Measurements from ENCODE around the gene ARG2.

ARG2 gene

DNA sequence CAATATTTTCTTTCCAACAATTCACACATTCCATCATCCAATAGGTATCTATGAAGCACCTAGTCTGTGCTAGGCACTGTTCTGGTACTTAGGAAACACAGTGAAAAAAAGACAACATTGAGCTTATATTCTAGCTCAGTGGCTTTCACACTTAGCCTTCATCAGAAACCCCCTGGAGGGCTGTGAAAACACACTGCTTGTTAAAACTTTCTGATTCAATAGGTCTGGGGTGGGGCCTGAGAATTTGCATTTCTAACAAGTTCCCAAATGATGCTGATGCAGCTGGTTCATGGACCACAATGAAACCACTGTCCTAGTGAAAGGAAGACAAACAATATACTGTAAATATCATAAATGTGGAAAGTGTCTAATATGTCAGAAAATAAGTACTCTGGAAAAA lies 48.8 kb downstream of the ARG2 start:
- Mint-ChIP-seq H3K27me3 (ENCODE audit: low read depth) (no peaks in the 10 kb centered on the region), H3K36me3 (ENCODE audit: low read depth) (peaks cover 1% of the 10 kb centered on the region), H3K4me3 (no peak overlapping the region), H3K4me1 (ENCODE audit: low read depth) (peaks cover 42% of the 10 kb centered on the region), H3K27ac (no peak overlapping the region), H3K9me3 (no peaks in the 10 kb centered on the region)
- DNase-seq (ENCODE audit: low spot score): no peak

DNA sequence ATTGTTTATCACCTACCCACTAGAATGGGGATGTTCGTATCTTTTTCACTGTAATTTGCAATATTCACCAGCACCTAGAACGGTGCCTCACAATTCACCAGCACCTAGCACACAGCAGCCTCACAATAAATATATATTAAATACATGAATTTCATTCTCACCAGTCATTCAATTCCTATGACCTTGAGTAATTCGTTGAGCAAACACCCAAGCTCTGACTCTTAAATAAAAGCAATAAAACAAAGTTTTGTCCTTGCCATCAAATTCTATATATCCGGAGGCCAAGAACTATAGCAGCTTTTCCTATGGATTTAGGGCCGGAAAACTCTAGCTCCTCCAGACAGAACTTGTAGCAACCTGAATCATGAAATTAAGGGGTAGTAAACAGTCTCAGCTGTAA lies 53.7 kb downstream of the ARG2 start:
- DNase-seq (ENCODE audit: low spot score): no peak
- Mint-ChIP-seq H3K36me3 (ENCODE audit: low read depth) (peaks cover 23% of the 10 kb centered on the region), H3K9me3 (no peaks in the 10 kb centered on the region), H3K27me3 (ENCODE audit: low read depth) (no peaks in the 10 kb centered on the region), H3K27ac (no peak overlapping the region), H3K4me1 (ENCODE audit: low read depth) (peaks cover 35% of the 10 kb centered on the region), H3K4me3 (peak overlapping the region; percentile 89)

DNA sequence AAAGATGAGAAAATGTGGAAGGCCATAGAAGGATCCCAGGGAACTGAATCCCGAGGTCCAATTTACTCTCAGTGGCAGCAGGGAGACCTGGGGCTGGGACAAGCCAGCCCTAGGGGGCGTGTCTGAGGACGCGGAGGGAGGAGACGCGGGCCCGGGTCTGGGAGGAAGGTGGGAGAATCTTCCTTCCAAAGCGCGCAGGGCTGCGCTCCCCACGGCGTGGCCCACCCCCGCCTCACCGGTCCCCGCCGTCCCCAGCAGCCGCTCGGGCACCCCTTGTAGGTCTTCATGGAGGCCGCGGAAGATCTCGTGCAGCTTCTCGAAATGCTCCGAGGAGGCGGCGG lies 54.4 kb downstream of the ARG2 start:
- H3K9me3 Mint-ChIP-seq: no peaks in the 10 kb centered on the region
- H3K27ac Mint-ChIP-seq: peak overlapping the region; percentile 82
- H3K36me3 Mint-ChIP-seq (ENCODE audit: low read depth): peaks cover 26% of the 10 kb centered on the region
- H3K4me3 Mint-ChIP-seq: peak overlapping the region; percentile 89
- H3K4me1 Mint-ChIP-seq (ENCODE audit: low read depth): peaks cover 36% of the 10 kb centered on the region
- DNase-seq (ENCODE audit: low spot score): peak; percentile 63
- H3K27me3 Mint-ChIP-seq (ENCODE audit: low read depth): no peaks in the 10 kb centered on the region

DNA sequence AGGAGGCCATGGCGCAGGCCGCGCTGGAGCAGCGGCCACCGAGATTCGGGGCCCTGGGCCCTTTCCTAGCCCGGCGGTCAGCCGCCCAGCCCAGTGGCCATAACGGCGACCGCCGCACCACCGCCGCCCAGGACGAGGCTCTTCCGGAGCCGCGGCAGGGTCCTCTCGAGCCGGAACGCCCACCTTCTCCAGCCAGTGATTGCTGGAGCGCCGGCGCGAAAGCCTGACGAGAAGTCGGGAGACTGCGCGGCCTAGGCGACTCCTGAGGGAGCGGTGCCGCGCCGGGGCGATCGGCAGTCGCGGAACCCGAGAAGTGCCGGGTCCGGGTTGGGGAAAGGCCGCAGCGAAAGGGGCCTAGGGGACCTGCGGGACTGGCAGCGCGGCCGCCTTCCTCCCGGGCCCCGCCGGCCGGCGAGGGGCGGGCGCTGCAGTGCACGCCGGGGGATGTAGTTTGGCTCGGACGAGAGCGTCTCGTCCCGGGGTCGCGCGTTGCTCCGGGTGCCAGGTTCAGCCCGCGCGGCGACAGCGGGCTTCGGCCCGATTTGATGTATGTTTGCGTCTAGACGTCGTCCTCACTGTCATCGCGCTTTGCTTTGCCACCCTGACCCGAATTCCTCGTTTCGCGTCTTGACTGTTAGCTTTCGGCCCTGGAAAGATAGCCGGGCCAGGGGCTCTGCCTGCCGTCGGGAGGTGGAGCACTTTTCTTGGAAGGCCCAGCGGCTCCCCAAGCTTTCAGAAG lies 54.9 kb downstream of the ARG2 start, which contains the start of gene VTI1B:
TSS of gene VTI1B (minus strand) at position 153 of the 739 bp plus-strand sequence. CDS start at position 10, 143 bp downstream.
- Mint-ChIP-seq H3K27me3 (ENCODE audit: low read depth) (no peaks in the 10 kb centered on the region), H3K4me3 (peak within 1 kb of the TSS; percentile 89), H3K27ac (peak within 1 kb of the TSS; percentile 86), H3K9me3 (no peaks in the 10 kb centered on the region), H3K36me3 (ENCODE audit: low read depth) (peaks cover 26% of the 10 kb centered on the region), H3K4me1 (ENCODE audit: low read depth) (peaks cover 32% of the 10 kb centered on the region)
- DNase-seq (ENCODE audit: low spot score): peak; percentile 69

DNA sequence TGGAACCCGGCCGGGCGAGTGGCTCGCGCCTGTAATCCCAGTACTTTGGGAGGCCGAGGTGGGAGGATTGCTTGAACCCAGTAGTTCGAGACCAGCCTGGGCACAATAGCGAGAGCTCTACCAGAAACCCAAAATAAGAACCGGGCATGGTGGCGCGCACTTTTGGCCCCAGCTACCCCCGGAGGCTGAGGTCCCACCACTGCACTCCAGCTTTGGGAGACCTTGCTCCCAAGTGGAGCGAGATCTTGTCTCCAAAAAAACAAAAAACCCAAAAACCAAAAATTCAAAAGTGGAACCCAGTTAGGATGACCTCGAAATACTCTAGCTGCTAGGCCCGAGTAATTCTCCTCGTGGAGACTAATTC lies 55.5 kb downstream of the ARG2 start:
- Mint-ChIP-seq H3K9me3 (no peaks in the 10 kb centered on the region), H3K27me3 (ENCODE audit: low read depth) (no peaks in the 10 kb centered on the region), H3K36me3 (ENCODE audit: low read depth) (peaks cover 28% of the 10 kb centered on the region), H3K27ac (peak overlapping the region; percentile 86), H3K4me3 (peak overlapping the region; percentile 88), H3K4me1 (ENCODE audit: low read depth) (peaks cover 34% of the 10 kb centered on the region)
- no peak for DNase-seq (ENCODE audit: low spot score)

DNA sequence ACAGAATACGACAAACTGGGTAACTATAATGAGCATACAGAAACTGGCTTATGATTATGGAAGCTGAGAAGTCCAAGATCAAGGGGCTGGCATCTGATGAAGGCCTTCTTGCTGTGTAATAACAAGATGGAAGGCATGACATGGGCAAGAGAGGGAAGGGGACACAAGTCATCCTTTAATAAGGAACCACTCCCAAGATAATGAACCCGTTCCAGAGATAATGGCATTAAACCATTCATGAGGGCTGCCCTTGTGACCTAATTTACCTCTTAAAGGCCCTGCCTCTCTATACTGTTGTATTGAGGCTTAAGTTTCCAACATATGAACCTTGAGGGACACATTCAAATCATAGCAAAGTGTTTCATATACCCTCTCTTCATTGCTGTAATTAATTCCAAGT lies 59.3 kb downstream of the ARG2 start:
- Mint-ChIP-seq H3K4me1 (ENCODE audit: low read depth) (peaks cover 46% of the 10 kb centered on the region), H3K27ac (peak overlapping the region; percentile 47), H3K36me3 (ENCODE audit: low read depth) (peaks cover 58% of the 10 kb centered on the region), H3K27me3 (ENCODE audit: low read depth) (no peaks in the 10 kb centered on the region), H3K4me3 (no peak overlapping the region), H3K9me3 (no peaks in the 10 kb centered on the region)
- DNase-seq (ENCODE audit: low spot score): no peak

DNA sequence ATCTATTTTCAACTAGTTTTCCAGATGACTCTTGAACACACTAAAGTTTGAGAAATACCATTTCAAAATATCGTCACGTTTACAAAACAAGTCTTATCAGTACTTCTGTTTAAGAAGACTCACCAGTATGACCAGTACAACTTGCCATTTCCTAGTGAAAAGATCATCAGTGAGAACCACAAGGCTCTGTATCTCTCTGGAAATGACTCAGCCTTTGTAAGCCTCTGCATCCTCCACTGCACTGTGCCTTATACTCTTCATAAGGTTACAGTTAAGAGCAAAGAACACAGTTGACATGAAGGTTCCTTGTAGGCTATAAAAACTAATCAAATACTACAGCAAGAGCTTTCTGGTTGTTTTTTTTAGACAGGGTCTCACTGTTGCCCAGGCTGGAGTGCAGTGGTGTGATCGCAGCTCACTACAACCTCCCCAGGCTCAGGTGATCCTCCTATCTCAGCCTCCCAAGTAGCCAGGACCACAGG lies 60.4 kb downstream of the ARG2 start:
- peak; percentile 64 for DNase-seq (ENCODE audit: low spot score)
- no peaks in the 10 kb centered on the region for H3K9me3 Mint-ChIP-seq
- no peaks in the 10 kb centered on the region for H3K27me3 Mint-ChIP-seq (ENCODE audit: low read depth)
- H3K27ac Mint-ChIP-seq: peak overlapping the region; percentile 87
- H3K4me3 Mint-ChIP-seq: peak overlapping the region; percentile 46
- H3K4me1 Mint-ChIP-seq (ENCODE audit: low read depth): peaks cover 51% of the 10 kb centered on the region
- H3K36me3 Mint-ChIP-seq (ENCODE audit: low read depth): peaks cover 68% of the 10 kb centered on the region

DNA sequence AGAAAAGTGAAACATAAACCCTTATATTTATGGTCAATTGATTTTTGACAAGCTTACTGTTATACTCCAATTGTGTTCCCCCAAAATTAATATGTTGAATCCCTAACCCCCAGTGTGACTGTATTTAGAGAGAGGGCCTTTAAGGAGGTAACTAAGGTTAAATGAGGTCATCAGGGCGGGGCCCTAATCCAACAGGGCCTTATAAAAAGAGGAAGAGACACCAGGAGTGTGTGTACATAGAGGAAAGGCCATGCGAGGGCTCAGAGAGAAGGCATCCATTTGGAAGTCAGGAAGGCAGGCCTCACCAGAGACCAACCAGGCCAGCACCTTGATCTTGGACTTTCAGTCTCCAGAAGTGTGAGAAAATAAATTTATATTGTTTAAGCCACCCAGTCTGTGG lies 61.2 kb downstream of the ARG2 start:
- Mint-ChIP-seq H3K4me1 (ENCODE audit: low read depth) (peaks cover 54% of the 10 kb centered on the region), H3K9me3 (no peaks in the 10 kb centered on the region), H3K36me3 (ENCODE audit: low read depth) (peaks cover 72% of the 10 kb centered on the region), H3K27me3 (ENCODE audit: low read depth) (no peaks in the 10 kb centered on the region), H3K4me3 (no peak overlapping the region), H3K27ac (peak overlapping the region; percentile 87)
- no peak for DNase-seq (ENCODE audit: low spot score)

DNA sequence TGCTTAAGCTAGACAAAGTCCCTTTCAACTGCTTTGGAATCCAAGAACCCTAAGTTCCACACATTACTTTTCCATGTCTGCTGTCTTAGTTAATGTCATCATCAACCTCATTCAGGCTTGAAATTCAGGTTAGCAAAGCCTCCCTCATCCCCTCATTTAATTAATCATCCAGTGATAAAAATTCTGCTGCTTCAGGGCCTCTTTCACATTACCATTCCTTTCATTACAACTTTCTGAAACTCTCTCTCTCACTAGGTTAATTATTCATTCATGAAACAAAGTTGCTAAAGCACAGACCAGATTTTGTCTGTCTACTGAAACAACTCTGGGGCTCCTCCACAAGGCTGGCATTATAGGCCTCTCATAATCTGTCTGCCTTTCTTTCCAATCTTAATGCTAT lies 64.1 kb downstream of the ARG2 start:
- Mint-ChIP-seq H3K4me3 (no peak overlapping the region), H3K4me1 (ENCODE audit: low read depth) (peaks cover 42% of the 10 kb centered on the region), H3K36me3 (ENCODE audit: low read depth) (peaks cover 69% of the 10 kb centered on the region), H3K9me3 (no peaks in the 10 kb centered on the region), H3K27me3 (ENCODE audit: low read depth) (no peaks in the 10 kb centered on the region), H3K27ac (peak overlapping the region; percentile 9)
- DNase-seq (ENCODE audit: low spot score): no peak

DNA sequence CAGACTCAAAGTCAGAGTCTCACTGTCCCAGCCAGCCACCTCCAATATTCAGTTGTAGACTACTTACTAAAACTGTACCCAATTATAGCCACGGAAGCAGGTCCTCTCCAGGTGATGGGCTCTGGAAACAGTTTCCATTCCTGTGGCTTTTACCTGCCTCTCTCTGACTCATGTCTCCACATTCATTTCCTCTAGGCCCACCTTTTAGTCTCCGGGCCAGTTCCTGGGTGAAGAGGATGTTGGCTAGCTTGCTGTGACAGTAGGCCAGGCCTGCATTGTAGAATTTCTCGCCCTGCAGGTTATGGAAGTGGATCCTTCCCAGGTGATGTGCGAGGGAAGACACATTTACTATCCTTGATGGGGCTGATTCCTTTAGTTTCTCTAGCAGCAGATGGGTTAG lies 70.3 kb downstream of the ARG2 start:
- Mint-ChIP-seq H3K36me3 (ENCODE audit: low read depth) (peaks cover 56% of the 10 kb centered on the region), H3K4me3 (no peak overlapping the region)

DNA sequence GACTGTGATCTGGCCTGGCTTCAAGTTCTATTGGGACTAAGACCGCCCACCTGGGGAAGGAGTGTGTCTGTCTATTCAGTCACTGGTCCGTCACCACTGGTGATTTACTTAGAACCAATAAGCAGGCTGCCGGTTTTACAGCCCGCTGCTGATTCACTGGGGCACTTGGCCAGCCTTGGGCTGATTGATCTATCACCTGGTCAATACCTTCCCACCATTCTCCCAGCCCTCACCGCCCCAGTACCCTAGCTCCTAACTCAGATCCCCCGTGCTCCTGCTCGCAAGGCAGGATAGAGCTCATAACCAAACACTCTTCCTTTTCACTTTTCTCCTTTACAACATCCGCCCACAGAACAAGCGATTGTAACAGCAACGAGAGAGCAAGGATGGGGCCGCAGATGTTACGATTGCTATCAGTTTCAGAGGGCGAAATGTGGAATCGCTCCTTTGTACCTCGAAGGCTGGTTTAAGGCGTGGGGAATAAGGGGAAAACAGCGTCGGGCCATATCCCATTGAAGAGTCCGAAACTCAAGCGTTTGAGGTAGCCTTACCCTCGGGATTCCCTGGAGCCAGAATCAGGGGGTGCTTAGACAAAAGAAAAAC lies 75.2 kb downstream of the ARG2 start:
- H3K36me3 Mint-ChIP-seq (ENCODE audit: low read depth): peaks cover 19% of the 10 kb centered on the region
- H3K4me3 Mint-ChIP-seq: peak overlapping the region; percentile 98
- H3K9me3 Mint-ChIP-seq: no peaks in the 10 kb centered on the region
- peak; percentile 88 for DNase-seq (ENCODE audit: low spot score)
- H3K27me3 Mint-ChIP-seq (ENCODE audit: low read depth): no peaks in the 10 kb centered on the region
- peak overlapping the region; percentile 99 for H3K27ac Mint-ChIP-seq
- peaks cover 23% of the 10 kb centered on the region for H3K4me1 Mint-ChIP-seq (ENCODE audit: low read depth)

More for the DNA sequence above, 70.3 kb downstream of the ARG2 start:
- no peak for DNase-seq (ENCODE audit: low spot score)
- H3K27ac Mint-ChIP-seq: no peak overlapping the region
- H3K4me1 Mint-ChIP-seq (ENCODE audit: low read depth): peaks cover 22% of the 10 kb centered on the region
- H3K9me3 Mint-ChIP-seq: no peaks in the 10 kb centered on the region
- H3K27me3 Mint-ChIP-seq (ENCODE audit: low read depth): no peaks in the 10 kb centered on the region

DNA sequence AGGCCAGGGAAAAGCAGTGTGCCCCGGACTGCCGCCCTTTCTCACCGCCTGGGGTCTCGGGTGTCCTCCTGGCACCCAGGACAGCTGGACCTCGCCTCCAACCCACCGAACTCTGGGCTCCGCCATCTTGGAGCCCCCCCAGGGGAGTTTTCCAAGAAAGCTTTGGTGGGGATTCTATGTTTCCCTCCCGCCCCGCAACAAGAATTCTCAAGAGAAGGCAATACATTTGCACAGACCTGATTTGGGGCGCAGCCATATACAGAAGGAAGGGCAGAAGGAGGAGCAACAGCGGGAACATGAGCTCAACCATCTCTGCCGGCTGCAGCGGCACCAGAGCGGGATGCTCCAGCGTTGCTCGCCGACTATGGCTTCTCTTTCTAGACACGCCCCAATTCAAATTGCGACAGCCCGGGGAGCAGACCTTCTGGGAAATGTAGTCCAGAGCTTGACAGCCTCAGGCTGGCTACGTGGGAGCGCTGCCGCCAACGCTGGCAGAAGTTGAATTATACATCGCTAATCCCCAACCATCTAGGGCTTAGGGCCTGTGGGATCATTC lies 75.8 kb downstream of the ARG2 start, which contains the start of gene RDH11:
TSS of gene RDH11 (minus strand) at position 371 of the 556 bp plus-strand sequence. CDS start at position 310, 61 bp downstream.
- H3K4me3 Mint-ChIP-seq: peak within 1 kb of the TSS; percentile 98
- H3K27ac Mint-ChIP-seq: peak within 1 kb of the TSS; percentile 99
- peaks cover 14% of the 10 kb centered on the region for H3K36me3 Mint-ChIP-seq (ENCODE audit: low read depth)
- peaks cover 23% of the 10 kb centered on the region for H3K4me1 Mint-ChIP-seq (ENCODE audit: low read depth)
- H3K27me3 Mint-ChIP-seq (ENCODE audit: low read depth): no peaks in the 10 kb centered on the region
- no peaks in the 10 kb centered on the region for H3K9me3 Mint-ChIP-seq
- peak; percentile 84 for DNase-seq (ENCODE audit: low spot score)

DNA sequence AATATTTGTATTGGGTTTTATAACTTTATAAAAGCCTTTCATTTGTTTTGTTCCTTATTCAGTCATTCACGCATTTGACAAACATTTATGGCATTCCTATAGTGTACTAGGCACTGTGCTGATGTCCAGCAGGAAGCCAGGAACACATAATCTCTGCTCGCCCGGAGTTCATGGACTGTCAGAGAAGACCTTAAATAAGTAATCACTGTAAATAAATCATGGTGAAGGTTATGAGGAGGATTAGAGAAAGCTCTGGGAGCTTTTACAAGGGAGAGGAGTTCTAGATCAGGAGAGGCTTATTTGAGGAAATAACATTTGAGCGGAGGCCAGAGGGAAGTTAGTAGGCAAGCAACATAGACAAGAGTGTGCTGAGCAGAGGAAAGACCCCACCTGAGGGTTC lies 77.3 kb downstream of the ARG2 start:
- no peaks in the 10 kb centered on the region for H3K27me3 Mint-ChIP-seq (ENCODE audit: low read depth)
- DNase-seq (ENCODE audit: low spot score): no peak
- H3K4me1 Mint-ChIP-seq (ENCODE audit: low read depth): peaks cover 23% of the 10 kb centered on the region
- peaks cover 4% of the 10 kb centered on the region for H3K36me3 Mint-ChIP-seq (ENCODE audit: low read depth)
- no peak overlapping the region for H3K27ac Mint-ChIP-seq
- no peak overlapping the region for H3K4me3 Mint-ChIP-seq
- no peaks in the 10 kb centered on the region for H3K9me3 Mint-ChIP-seq

DNA sequence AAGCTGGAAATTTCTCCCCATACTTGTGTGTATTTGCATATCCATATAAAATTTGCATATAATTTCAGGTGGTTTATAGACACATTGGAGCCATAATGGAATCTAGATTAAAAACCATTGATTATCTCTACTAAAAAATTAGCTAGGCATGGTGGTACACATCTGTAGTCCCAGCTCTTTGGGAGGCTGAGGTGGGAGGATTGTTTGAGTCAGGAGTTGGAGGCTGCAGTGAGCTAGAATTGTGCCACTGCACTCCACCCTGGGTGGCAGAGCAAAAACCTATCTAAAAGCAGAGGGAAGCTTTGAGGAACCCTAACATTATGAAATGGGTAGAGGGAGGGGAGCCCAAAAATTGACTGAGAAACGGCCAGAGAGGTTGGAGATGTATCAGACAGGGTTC lies 78.5 kb downstream of the ARG2 start:
- no peak overlapping the region for H3K27ac Mint-ChIP-seq
- no peak for DNase-seq (ENCODE audit: low spot score)
- H3K4me3 Mint-ChIP-seq: no peak overlapping the region
- H3K27me3 Mint-ChIP-seq (ENCODE audit: low read depth): no peaks in the 10 kb centered on the region
- peaks cover 15% of the 10 kb centered on the region for H3K4me1 Mint-ChIP-seq (ENCODE audit: low read depth)
- H3K36me3 Mint-ChIP-seq (ENCODE audit: low read depth): no peaks in the 10 kb centered on the region
- no peaks in the 10 kb centered on the region for H3K9me3 Mint-ChIP-seq
